HL-60 (cell line): ENCODE data around the gene LRMDA.

Experiments used
- CTCF ChIP-seq: IDR thresholded peaks from one replicate; pipeline ENCODE4 v1.5.1; 2011; ENCODE audit warnings: low read length, control low read depth, inconsistent platforms; ENCODE audit not compliant: insufficient read depth
- GABPA ChIP-seq: IDR thresholded peaks from 2 replicates; pipeline ENCODE4 v1.6.1; 2012; ENCODE audit warnings: low read depth
- POLR2AphosphoS5 ChIP-seq: IDR thresholded peaks from 2 replicates; pipeline ENCODE4 v1.6.1; 2012; ENCODE audit warnings: low read depth
- REST ChIP-seq: IDR thresholded peaks from 2 replicates; pipeline ENCODE4 v1.6.1; 2012; ENCODE audit warnings: low read depth; ENCODE audit not compliant: insufficient replicate concordance
- SPI1 ChIP-seq: IDR thresholded peaks from 2 replicates; pipeline ENCODE4 v1.6.1; 2012; ENCODE audit warnings: low read depth, mild to moderate bottlenecking, borderline replicate concordance

GRCh38 chr10:75980419-75981002 lies 549.1 kb downstream of the LRMDA start:
- TF ChIP-seq CTCF (no peak), REST (no peak), POLR2AphosphoS5 (no peak), GABPA (no peak), SPI1 (no peak)
